Gastroesophageal sphincter (tissue), 3 donors: ENCODE data around the gene ZRANB3.

Source experiments
- CTCF ChIP-seq, 4 experiments: fragments of 200-600 bp in 2 of 4; fragments of 450-650 bp in 2 of 4; sonication (generic) in 1 of 4; IDR thresholded peaks; one replicate each; pipeline ENCODE4 v1.5.1; 2017 to 2019; ENCODE audit warnings: antibody characterized with exemption in 4 of 4, mild to moderate bottlenecking in 2 of 4, moderate library complexity in 2 of 4
- EP300 ChIP-seq: sonication (generic); formaldehyde crosslinking; IDR thresholded peaks from one replicate; pipeline ENCODE4 v1.6.1; 2017; ENCODE audit warnings: antibody characterized with exemption, mild to moderate bottlenecking

DNA sequence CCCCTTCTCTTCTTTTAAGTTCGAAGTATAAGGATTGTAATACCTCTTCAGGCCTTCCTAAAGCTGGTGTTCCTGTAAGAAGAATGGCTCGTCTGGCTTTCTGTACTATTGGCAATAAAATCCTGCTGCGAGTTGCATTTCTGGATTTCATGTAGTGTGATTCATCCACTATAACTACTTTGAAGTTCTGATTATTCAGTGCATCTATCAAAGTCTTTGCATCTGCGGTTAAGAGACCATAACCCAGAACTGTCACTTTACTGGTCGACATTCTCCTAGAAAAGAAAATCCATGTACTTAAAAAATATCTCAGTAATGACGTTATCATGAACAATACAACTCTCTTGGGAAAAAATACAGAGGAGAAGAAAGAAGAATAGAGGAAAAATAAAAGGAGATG, 181.1 kb downstream of the ZRANB3 start:
- TF ChIP-seq CTCF (IDR thresholded peaks at IDR 0.05) (no peak), EP300 (no peak)
